Left ventricle myocardium superior (tissue), 1 donor: Measurements from ENCODE around the gene FBP2. TPM values are rescaled to one million over a fixed set of nuclear protein-coding genes. Genes with fewer than 3 reads are reported as not detected.

Experiments used
- ATAC-seq: fragments of 200-7000 bp; cut with Tn5 transposase; one replicate; pipeline ENCODE4 v1.9.1; 2020; ENCODE audit warnings: mild to moderate bottlenecking, moderate library complexity
- DNase-seq: peaks from one replicate; pipeline ENCODE4 v3.0.0-alpha.2; 2020
- intact Hi-C: fragments of 100-400 bp; cut with micrococcal nuclease; formaldehyde crosslinking; loops from one replicate; pipeline ENCODE4 v1.11.0; 2022
- long read RNA-seq: library from polyadenylated mRNA; unstranded; transcript quantifications from one replicate; pipeline ENCODE4 v2.0.0, GENCODE V29; 2021
- total RNA-seq: library from RNA; stranded (reverse); fragmentation: NEBNext Ultra II Directional; extraction: Animal tissue kit (Norgen Biotek cat#: 25700); gene quantifications from one replicate; pipeline ENCODE4 v1.2.1, GENCODE V29; 2021
- donor health status: DM: no; HTN: yes; CAD: no; lungs with severe emphysema.

Gene FBP2
- not detected for total RNA-seq
- long read RNA-seq: 0 reads

DNA sequence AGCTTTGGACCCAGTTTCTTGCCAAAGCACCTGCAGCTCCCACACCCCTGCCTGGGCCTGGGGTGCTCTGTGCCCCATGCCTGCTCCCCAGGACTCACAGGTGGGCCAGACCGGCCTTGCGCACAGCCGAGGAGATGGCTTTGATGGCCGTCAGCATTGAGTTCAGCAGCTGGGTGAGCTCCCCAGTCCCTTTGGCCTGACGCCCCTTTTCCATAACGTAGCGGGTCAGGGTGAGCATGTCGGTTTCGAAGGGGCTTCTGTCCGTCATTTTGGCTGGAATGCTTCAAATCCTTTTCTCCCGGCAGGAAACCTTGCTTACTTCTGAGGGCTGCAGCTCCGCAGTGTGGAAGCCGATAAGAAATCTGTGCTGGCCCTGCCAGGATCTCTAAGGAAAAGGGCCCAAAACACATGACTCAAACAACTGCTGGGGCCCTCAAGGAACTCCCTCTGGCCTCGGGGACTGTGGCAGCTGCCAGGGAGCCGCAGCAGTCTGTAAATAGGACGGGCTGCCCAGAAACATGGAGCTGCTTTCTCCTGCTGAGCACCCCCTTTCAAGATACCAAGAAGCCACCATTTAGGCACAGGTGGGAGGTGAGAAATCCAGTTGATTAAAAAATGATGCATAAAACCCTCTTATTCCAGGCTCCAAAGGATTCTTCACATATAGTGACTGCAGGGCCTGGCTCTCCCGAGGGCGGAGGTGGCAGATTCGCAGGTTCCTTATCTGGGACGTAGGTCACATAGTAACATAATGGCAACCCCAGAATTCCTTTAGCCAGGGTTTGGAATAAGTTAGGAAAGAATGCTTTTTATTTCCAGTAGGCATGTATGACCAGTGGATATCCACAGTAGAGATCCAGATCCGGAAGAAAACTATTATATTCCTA, at the start of gene FBP2:
Gene FBP2 (minus strand): TSS at position 366 of the 887 bp plus-strand sequence. CDS start 98 bp downstream, at position 268.
- intact Hi-C loops: no loop called here
- DNase-seq (no peak), ATAC-seq (peak; percentile 45)

DNA sequence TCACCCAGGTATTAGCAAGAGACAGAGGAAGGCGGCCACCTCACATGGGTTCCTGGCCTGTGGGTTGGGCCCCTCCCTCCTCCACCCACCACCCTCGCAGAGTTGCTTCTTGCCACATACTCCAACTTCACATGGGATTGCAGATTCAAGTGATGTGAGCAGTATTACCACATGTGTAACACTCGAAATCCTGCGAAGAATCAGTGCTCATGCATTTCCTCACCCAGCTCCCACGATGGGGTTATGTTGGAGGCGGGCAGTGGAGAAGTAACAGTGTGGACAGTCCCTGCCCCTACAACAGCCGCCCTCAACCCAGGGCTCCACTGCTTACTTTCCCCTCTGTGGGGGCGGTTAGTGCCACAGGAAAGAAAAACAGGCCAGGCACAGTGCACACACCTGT, 49.6 kb upstream of the FBP2 start:
- intact Hi-C loops: no loop called here
- ATAC-seq: no peak
- DNase-seq: no peak

DNA sequence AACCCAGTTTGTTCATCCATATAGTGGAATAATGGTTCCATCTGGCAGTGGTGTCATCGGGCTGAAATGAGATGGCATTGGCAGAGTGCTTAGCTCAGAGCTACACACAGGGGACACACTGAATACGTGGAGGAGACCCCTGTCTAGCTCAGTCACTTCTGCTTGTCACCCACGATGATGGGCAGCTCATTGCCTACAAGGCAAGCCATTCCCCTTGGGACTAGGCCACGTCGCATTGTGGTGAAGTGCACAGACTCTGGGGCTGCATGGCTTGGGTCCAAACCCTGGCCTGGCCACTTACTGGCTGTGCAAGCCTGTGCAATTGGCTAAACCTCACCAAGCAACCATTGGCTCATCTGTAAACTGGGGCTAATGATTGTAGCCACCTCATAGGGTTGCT, 48.9 kb upstream of the FBP2 start:
- intact Hi-C loops: no loop called here
- DNase-seq (no peak), ATAC-seq (no peak)

DNA sequence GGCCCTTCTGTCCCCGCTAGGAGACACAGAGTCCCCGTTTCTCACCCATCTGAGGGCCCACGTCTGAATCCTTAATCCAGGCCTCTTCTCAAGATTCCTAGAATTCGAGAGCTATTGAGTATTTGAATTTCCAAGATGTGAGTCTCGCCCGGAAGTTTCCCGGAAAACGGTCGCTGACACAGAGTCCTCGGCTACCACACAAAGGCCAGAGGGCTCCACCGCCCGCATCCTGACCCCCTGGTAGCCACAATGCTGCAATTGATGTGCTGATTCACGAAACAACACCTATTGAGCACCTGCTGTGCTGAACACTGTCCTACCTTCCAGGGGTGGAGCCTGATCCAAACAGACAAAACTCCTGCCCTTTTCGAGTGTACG, 46.4 kb upstream of the FBP2 start:
- DNase-seq: no peak
- intact Hi-C loops: no loop called here
- no peak for ATAC-seq

DNA sequence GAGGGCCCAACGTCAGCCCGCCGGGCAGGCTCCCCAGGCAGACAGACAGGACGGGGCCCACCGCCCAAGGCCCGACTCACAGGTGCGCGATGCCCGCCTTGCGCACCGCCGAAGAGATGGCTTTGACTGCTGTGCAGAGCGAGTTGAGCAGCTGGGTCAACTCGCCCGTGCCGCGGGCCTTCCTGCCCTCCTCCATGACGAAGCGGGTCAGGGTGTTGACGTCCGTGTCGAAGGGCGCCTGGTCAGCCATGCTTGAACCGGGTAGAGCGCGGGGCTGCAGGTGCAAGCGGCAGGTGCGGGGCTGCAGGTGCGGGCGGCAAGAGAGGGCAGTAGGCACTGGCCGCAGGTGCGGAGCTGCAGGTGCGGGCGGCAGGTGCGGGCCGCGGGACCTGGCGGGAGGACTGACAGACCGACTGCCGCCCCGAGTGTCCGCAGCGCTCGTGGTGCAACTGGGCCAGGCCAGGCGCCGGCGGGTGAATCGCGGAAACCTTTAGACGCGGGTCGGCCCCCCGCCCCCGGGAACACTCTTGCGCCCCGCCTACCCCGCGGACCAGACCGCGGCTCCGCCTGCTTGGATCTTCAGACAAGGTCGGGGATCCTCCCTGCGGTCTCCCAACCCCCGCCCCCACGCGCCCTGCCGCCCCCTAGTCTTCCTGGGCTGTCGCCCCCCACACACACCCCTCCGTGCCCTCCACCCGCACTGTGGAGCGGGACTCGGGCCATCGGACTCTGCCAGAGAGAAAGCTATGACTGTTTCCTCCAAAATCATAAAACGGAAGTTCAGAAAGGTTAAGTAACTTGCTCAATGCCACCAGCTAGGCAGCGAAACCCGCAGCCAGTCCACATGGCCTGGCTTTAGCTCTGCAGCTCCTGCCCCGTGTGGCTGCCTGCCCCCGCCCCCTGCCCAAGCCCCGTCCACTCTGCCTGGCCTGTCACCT, 45.7 kb upstream of the FBP2 start, which contains the start of gene FBP1:
Gene FBP1 (minus strand): TSS at position 458 of the 938 bp plus-strand sequence. CDS start 208 bp downstream, at position 250.
- intact Hi-C loops: no loop called here
- peak; percentile 65 for DNase-seq
- ATAC-seq: peak; percentile 74

DNA sequence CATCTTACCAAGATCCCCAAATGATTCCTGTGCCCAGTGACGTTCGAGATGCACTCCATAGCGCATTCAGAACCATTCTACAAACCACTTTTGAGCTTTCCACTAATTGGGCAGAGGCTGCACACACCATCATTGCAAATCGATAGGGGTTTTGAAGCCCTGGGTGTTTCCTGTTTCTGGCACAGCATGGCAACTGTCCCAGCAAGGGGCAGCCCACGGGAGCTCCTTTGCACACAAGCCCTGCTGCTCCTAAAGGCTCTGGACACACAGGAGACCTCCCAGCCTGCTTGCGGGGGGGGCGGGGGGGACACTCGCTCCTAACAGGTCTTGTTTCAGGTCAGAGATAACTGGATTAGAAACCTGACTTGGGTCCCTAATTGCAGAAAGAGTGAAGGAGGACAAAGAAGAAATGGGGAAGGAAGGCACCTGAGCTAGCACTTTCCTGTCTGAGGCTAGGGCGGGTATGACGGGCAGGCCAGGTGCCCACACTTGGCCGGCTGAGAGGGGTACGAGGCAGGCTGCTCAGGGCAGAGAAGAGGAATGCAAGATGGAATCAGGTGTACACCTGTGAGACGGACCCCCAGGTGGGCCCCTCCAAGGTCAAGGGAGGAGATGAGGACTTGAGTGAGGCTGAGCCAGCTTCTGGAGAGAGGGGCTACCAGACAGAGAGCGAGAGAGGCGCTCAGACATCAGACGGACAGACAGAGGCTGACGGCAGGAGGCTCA, 44.9 kb upstream of the FBP2 start:
- no peak for ATAC-seq
- intact Hi-C loops: no loop called here
- DNase-seq: no peak

DNA sequence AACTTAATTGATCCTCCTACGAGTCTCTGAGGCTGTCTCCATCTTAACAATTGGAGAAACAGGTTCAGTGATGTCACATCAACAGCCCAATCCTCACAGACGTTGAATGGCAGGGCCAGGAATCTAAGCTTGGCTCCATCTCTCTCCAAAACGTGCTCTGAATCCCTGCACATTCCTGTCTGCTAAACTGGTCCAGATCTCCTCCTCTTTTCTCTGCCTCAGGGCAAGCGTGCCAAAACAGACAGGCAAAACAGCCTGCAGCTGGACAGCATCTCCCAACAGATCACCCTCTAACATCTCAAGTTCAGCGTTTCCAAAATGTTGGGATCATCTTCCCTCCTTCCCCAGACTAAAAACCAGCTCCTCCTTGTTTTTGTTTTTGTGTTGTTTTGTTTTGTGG, 39.1 kb upstream of the FBP2 start:
- intact Hi-C loops: no loop called here
- no peak for DNase-seq
- ATAC-seq: no peak

DNA sequence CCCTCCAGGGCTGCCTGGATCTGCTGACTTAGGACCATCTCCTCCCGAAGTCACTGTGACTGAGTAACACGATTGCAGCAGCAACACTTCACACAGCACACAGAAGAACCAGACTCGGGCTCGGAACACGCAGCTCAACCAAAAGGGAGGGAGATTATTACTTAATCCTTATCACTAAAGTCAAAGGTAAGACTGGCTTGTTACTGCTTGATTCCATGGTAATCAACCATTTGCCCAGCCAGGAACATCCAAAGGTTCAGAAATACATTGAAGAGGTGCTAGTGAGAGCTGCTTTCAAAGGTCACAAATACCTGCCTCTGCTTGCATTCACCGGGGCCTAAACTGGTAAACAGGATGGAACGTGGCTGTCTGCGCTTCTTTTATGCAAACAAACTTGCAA, 38.0 kb upstream of the FBP2 start:
- intact Hi-C loops: no loop called here
- DNase-seq (no peak), ATAC-seq (no peak)

DNA sequence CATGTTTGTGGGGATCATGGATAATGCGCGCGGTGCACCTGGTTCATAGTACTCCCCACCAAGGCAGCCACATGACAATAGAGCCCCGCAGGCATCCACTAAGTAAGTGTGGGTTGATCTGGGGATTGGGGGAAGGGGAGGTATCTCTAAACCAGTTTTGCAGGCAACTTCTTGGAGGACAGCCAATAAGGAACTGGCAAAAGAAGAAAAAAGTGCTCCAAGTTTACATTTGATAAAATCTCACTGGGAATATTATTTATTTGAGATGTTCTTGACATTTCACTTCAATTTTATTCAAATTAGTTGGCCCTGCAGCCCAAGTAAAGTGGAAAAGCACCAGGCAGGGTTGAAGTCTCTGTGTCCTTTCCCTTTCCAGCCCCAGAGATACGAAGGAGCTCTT, 37.2 kb upstream of the FBP2 start:
- no peak for DNase-seq
- no peak for ATAC-seq
- intact Hi-C loops: no loop called here

DNA sequence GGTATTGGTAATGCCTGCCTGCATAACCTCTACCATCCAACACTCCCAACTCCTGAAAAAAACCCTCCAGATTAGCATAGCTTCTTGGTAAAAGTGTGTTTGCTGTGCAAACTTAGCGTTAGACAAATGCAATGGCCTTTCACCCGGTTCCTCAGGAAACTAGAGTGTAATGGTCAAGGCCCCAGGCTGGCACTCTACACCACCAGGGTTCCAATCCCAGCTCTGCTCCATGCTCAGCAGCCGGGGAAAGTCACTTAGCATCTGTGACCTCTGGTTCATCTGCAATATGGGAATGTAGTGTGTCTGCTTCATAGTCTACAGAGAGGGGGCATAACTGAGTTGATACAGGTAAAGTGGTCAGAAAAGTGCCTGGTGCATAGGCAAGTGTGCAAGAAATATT, 36.7 kb upstream of the FBP2 start:
- DNase-seq (no peak), ATAC-seq (no peak)
- intact Hi-C loops: no loop called here

DNA sequence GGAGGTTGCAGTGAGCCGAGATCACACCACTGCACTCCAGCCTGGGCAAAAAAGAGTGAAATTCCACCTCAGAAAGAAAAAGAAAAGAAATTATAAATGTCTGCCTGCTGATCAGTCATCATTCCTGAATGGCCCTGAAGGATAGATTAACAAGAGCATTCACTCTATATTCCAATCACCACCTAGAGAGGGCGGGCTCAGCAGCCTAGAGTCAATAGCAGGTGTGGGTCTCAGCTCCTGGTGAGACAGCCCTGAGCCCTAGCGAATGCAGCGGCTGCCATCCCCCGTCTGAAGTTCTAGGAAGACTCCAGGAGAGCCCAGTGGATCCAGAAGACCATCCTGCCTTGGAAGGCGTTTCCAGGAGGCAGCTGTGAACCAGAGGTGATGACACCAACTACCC, 33.7 kb upstream of the FBP2 start:
- DNase-seq (no peak), ATAC-seq (no peak)
- intact Hi-C loops: no loop called here

DNA sequence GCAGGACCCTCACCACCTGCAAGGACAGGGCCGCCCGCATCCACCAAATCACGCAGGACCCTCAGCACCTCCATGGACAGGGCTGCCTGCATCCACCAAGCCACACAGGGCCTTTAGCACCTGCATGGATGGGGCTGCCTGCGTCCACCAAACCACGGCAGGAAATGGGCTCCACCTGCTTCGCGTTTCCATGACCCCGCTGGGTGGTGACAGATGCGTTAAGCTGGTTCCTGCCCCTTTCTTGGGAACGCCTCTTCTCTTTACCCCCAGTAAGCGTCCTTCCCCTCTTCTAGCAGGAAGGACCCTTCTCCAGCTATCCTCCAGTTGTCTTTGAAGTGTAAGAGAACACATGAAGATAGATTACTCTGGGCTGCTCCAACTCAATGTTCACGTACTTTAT, 32.2 kb upstream of the FBP2 start:
- intact Hi-C loops: no loop called here
- ATAC-seq (no peak), DNase-seq (no peak)

DNA sequence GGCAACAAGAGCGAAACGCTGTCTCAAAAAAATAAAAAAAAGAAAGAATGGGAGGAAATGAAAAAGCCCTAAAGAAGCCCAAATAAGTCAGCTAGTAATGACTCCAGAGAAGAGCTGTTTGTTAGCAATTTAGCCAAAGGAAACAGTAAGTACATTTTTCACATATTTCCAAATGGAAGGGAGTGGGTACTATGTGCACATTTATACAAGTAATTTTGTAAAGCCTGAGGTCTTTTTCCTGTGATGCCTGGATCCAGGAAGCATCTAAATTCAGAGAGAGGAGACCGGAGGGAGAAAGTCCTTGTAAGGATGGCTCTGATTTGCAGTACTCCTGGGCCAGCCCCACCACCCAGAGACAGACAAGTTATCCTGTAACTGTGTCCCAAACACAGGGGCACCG, 31.0 kb upstream of the FBP2 start:
- no peak for ATAC-seq
- DNase-seq: no peak
- intact Hi-C loops: no loop called here

DNA sequence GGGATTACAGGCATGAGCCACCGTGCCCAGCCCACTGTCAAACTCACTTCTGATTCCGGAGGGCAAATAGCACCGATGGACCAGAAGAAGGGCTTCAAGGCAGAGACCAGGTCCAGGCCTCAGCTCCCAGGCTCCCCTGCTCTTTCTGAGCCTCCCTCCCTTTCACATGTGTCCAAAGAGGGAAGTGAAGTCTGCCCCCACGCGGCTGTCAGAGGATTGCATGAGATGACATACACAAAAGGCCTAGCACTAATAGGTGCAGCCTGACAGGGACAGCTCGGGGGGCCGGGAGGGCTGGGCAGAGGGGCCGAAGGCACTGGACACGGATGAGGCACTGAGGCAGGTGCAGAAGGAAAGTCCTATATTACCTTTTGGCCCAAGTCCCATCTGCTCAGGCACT, 29.6 kb upstream of the FBP2 start:
- DNase-seq (peak; percentile 37), ATAC-seq (peak; percentile 28)
- intact Hi-C loops: no loop called here

DNA sequence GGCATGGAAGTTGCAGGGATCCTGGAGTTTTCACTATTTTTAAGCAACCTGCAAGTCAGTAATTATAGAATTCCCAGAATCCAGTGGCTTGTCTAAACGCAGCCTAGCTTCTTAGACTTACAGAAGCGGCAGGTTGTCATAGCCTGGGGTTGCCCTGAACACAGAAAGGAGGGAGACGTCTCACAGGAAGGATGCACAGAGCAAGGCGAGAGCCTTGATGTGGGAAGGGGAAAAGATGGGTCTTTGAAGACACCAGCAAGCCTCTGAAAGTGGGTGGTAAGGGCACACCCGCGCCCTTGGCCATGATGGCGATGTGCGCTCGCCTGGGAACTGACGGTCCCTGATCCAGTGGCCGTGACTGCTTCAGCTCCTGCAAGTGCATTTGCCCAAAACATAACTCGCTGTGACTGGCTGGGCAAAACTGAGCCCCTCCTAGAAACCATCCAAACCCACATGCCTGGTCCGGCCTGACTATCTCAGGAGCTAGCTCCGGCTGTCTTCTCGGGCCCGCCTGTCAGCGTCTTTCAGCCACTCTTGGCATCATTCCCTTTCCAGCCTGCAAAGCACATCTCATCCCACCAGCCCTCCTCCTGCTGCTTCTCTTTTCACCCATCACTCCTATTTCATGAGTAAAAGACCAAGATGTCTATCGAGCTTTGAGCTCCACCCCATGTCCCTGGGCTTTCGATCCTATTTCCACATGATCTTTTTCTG, 28.6 kb upstream of the FBP2 start:
- ATAC-seq (no peak), DNase-seq (no peak)
- intact Hi-C loops: no loop called here

DNA sequence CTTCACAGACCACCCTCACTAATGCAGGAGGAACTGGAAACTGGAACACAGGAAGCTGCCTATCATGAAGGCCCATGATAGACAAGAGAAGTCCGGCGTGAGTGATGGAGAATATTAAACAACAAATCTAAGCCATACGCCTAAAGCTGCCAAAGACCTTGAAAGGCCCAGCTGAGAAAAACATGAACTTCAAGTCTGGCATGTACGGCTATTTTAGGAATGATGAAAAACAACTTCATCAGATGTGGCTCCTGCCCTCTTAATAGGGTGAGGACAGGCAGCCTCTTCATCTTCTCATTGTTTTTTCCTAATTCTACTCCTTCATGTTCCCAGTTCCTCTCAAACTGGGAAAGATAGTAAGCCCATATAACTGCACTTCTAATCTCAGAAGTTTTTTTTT, 25.4 kb upstream of the FBP2 start:
- ATAC-seq (no peak), DNase-seq (no peak)
- intact Hi-C loops: no loop called here

DNA sequence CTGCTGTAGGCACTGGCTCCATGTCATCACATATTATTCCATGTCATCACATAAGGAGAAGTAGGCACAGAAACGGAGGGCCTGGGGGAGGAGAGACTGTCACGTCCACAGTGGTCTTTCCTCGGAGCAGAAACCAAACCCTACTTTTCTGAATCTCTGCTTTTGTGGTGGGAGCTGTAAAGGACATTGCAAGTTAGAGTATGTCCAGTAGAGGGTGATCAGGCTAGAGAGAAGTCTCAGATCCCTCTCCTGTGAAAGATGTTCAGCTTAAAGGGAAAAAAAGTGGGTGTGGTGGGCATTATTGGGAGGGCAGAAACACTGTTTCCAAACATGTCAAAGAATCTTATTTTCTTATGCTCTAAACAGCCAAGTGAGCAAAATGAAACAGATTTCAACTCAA, 19.4 kb upstream of the FBP2 start:
- no peak for DNase-seq
- ATAC-seq: no peak
- intact Hi-C loops: no loop called here

DNA sequence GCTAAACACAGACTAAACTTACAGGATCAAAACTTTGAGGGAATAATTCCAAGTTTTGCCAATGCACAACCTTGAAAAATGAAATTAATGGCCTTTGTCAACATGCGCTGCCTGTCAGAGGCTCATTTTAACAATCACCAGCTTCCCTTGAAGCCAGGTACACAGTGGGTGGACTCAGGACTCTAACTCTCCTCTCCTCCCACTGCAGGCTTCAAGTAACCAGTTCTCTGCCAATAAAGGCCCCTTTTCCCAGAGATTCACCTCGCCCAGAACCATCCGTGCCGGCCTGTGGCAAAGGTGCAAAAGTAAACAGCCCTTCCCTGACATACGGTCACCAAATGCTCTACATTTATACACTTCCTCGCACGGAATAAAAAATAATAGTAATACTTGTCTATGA, 18.4 kb upstream of the FBP2 start:
- ATAC-seq (no peak), DNase-seq (no peak)
- intact Hi-C loops: no loop called here

DNA sequence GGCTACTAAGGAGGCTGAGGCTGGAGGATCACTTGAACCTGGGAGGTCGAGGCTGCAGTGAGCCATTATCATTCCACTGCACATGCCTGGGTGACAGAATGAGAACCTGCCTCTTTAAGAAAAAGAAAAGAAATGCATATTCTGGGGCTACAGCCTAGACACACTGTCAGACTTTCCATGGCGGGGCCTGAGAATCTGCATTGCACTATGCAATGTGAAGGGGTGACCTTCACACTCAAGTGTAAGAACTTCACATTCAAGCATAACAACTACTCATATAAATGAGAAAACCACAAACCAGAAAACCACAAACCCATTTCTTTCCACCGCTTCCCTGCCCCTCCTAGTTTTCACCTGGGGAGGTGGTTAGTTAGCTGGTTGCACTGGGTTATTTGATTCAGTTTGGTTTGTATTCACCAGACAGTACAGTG, 18.0 kb upstream of the FBP2 start:
- intact Hi-C loops: no loop called here
- DNase-seq: no peak

More for the DNA sequence above, 18.0 kb upstream of the FBP2 start:
- no peak for ATAC-seq
